Left lung (tissue), 10 donors: ENCODE data around the gene ATP8A2. TPM values are rescaled to one million over a fixed set of nuclear protein-coding genes. Genes with fewer than 3 reads are reported as not detected.
"Not testable (repeated sequence)": the region's sequence is repeated elsewhere in the genome, so short reads cannot be mapped to it uniquely, and the experiment has no call there.

Source experiments
- ATAC-seq: fragments of 200-7000 bp; cut with Tn5 transposase; one replicate; pipeline ENCODE4 v1.9.1; 2020; ENCODE audit warnings: moderate library complexity
- DNase-seq, 4 donors: peaks; one replicate each; pipeline ENCODE4 v3.0.0-alpha.2; 2013 to 2020
- H3K27ac ChIP-seq, 2 donors: fragments of 200-600 bp; sonication (generic) in 1 of 2; one replicate each; pipeline versions ENCODE4 v1.5.0 to v1.8.0; 2020 to 2021
- H3K27me3 ChIP-seq, 2 donors: fragments of 200-600 bp; sonication (generic) in 1 of 2; one replicate each; pipeline versions ENCODE4 v1.5.0 to v1.8.0; 2020 to 2021
- H3K36me3 ChIP-seq, 2 donors: fragments of 200-600 bp; sonication (generic) in 1 of 2; one replicate each; pipeline versions ENCODE4 v1.5.0 to v1.8.0; 2020 to 2021
- H3K4me1 ChIP-seq, 2 donors: fragments of 200-600 bp; one replicate each; pipeline ENCODE4 v1.8.0; 2021
- H3K4me3 ChIP-seq, 2 donors: fragments of 200-600 bp; sonication (generic) in 1 of 2; one replicate each; pipeline versions ENCODE4 v1.5.0 to v1.8.0; 2020 to 2021; ENCODE audit warnings: mild to moderate bottlenecking in 1 of 2
- H3K9me3 ChIP-seq, 2 donors: fragments of 200-600 bp; sonication (generic) in 1 of 2; one replicate each; pipeline versions ENCODE4 v1.5.0 to v1.8.0; 2020 to 2021
- CTCF ChIP-seq, 2 donors: fragments of 200-600 bp; sonication (generic) in 1 of 2; IDR thresholded peaks; one replicate each; pipeline versions ENCODE4 v1.5.0 to v1.8.0; 2021; ENCODE audit warnings: antibody characterized with exemption in 2 of 2
- intact Hi-C, 2 donors: fragments of 100-400 bp; cut with DNase I; formaldehyde crosslinking; loops; one replicate each; pipeline versions ENCODE4 v1.11.2 to v1.14.2; 2022
- polyA plus RNA-seq, 6 donors: library from polyadenylated mRNA; unstranded; fragments of 120-200 nt; gene quantifications; one replicate each; pipeline ENCODE4 v1.2.1, GENCODE V29; 2013; ENCODE audit not compliant: insufficient read length in 6 of 6
- total RNA-seq, 2 donors: library from RNA; stranded (reverse); fragmentation: NEBNext Ultra II Directional; extraction: Animal tissue kit (Norgen Biotek cat#: 25700); gene quantifications; one replicate each; pipeline ENCODE4 v1.2.1, GENCODE V29; 2021
- donor health status: DM: no; HTN: yes; CAD: no.
- donor health status: DM: no; HTN: no; CAD: no.

ATP8A2 gene
- total and polyA plus RNA-seq, 8 donors: 1.1 to 13.4 (median 9.6) TPM

- peak in 1 of 2 donors; percentile 61 for TF ChIP-seq CTCF (IDR thresholded peaks at IDR 0.05)
- Histone ChIP-seq H3K4me3 (no peak overlapping the region), H3K4me1 (no peaks in the 10 kb centered on the region), H3K36me3 (no peaks in the 10 kb centered on the region), H3K9me3 (no peaks in the 10 kb centered on the region), H3K27me3 (peaks cover 0 to 8% of the 10 kb centered on the region in 2 donors), H3K27ac (no peak overlapping the region)
- peak; percentile 93 for ATAC-seq
- peak in 2 of 4 donors; percentile 51 to 77 for DNase-seq
- intact Hi-C loops: no loop called here
Observed at GRCh38 chr13:26062853-26063444, 691.2 kb downstream of the ATP8A2 start.

DNA sequence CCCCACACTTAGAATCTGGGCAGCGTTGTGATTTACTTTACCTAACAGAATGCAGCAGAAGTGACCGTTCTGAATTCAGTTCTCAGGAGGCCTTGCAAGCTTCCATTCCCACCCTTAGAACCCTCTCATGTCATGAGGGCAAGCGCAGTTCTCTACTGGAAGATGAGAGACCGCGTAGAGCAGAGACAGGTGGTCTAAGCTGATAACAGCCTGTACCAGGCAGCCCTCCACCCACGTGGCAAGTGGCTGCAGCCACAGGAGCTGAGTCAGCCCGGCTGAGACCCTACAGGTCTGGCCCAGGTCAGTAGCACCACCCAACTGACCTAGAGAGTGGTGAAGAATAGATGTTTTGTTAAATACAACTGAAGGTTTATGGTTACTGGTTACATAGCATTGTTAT, 694.7 kb downstream of the ATP8A2 start:
- not testable (repeated sequence) for H3K36me3 ChIP-seq, H3K9me3 ChIP-seq, H3K4me1 ChIP-seq, H3K27ac ChIP-seq, ATAC-seq, H3K4me3 ChIP-seq, DNase-seq
- intact Hi-C loops: loop anchor here in 1 of 2 donors (5.0 kb wide), 1 partner anchor 494 kb away; no protein-coding TSS in a partner anchor
- H3K27me3 ChIP-seq: peaks cover 0 to 14% of the 10 kb centered on the region in 2 donors

DNA sequence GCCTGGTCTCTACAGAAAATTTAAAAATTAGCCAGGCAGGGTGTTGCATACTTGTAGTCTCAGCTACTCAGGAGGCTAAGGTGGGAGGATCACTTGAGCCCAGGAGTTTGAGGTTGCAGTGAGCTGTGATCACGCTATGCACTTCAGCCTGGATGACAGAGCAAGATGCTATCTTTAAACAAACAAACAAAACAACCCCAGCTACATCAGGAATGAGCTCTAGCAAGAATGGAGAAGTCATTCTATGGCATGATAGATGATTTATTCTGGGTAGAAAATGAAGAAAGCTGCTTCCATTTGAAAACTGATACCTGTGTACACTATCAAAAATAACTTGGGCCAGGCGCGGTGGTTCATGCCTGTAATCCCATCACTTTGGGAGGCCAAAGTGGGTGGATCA, 695.8 kb downstream of the ATP8A2 start:
- Histone ChIP-seq H3K27me3 (peaks cover 0 to 18% of the 10 kb centered on the region in 2 donors), H3K9me3 (no peaks in the 10 kb centered on the region), H3K36me3 (no peaks in the 10 kb centered on the region), H3K4me3 (no peak overlapping the region), H3K4me1 (no peaks in the 10 kb centered on the region), H3K27ac (no peak overlapping the region)
- no peak for TF ChIP-seq CTCF (IDR thresholded peaks at IDR 0.05)
- ATAC-seq: no peak
- intact Hi-C loops: loop anchor here in 1 of 2 donors (5.0 kb wide), 1 partner anchor 495 kb away; no protein-coding TSS in a partner anchor
- no peak for DNase-seq

- H3K36me3 ChIP-seq, DNase-seq, H3K9me3 ChIP-seq, H3K4me3 ChIP-seq, H3K27ac ChIP-seq, ATAC-seq, H3K4me1 ChIP-seq: not testable (repeated sequence)
- intact Hi-C loops: loop anchor here in 1 of 2 donors (5.0 kb wide), 1 partner anchor 496 kb away; no protein-coding TSS in a partner anchor
- peaks cover 0 to 18% of the 10 kb centered on the region in 2 donors for H3K27me3 ChIP-seq
Observed at GRCh38 chr13:26068372-26068771, 696.6 kb downstream of the ATP8A2 start.

GRCh38 chr13:26069642-26070041, 697.9 kb downstream of the ATP8A2 start:
- not testable (repeated sequence) for H3K4me1 ChIP-seq, H3K9me3 ChIP-seq, H3K36me3 ChIP-seq, ATAC-seq, DNase-seq, H3K4me3 ChIP-seq, H3K27ac ChIP-seq
- intact Hi-C loops: loop anchor here in 1 of 2 donors (5.0 kb wide), 1 partner anchor 497 kb away; no protein-coding TSS in a partner anchor
- H3K27me3 ChIP-seq: peaks cover 0 to 25% of the 10 kb centered on the region in 2 donors

DNA sequence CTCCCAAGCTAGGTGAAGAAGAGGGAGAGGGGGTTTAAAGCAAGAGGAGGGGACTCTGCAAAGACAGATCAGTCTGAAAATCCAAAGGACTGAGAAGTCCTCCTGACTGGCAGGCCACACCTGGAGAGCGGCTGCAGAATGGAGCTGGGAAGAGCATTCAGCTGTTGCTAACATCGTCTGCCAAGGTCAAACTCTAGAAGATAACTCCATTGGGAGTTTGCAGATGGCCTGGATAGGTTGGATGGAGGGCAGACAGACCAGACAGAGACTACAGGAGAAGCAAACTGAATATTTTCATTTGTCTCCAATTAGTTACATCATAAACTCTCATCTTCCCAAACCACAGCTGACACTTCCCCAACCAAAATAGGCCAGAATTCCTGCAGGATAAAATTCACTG, 699.9 kb downstream of the ATP8A2 start:
- no peak overlapping the region for H3K4me3 ChIP-seq
- no peaks in the 10 kb centered on the region for H3K9me3 ChIP-seq
- TF ChIP-seq CTCF (IDR thresholded peaks at IDR 0.05): no peak
- intact Hi-C loops: no loop called here
- no peak for ATAC-seq
- no peaks in the 10 kb centered on the region for H3K4me1 ChIP-seq
- no peaks in the 10 kb centered on the region for H3K36me3 ChIP-seq
- H3K27ac ChIP-seq: no peak overlapping the region
- peaks cover 0 to 42% of the 10 kb centered on the region in 2 donors for H3K27me3 ChIP-seq
- DNase-seq: no peak

DNA sequence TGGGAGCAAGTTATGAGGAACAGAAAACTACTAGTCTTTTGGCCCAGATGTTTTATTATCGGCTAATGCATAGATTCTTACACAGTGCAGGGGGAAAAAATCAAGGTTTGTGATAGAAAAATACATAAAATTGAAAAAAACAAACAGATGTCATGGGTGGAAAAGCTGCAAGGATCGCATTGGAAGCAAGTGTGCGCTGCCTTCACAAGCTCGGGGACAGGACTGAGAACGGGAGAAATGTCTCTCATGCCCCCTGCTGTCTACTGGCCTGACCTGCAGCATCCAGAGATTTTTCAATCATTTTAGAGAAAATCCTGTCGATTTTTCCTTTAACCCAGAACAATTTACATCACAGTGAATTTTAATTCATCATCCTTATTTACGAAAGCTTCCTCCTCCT, 700.6 kb downstream of the ATP8A2 start:
- peaks cover 0 to 47% of the 10 kb centered on the region in 2 donors for H3K27me3 ChIP-seq
- H3K4me3 ChIP-seq, H3K27ac ChIP-seq, H3K36me3 ChIP-seq, DNase-seq, intact Hi-C loops, H3K9me3 ChIP-seq, H3K4me1 ChIP-seq: not testable (repeated sequence)
- ATAC-seq: peak; percentile 92
